Activated T-cell treated with anti-CD3 and anti-CD28 coated beads, Interleukin-2, amount 50 U/mL, for 24 hours (primary cell): ENCODE data around the gene EIF4E3.

ENCODE experiments used
- DNase-seq: peaks from one replicate; pipeline ENCODE4 v3.0.0-alpha.2; 2020
- H3K27ac Mint-ChIP-seq: 2 replicates; pipeline ENCODE4 v1.8.0; 2020; ENCODE audit warnings: mild to moderate bottlenecking, mixed read lengths
- H3K27me3 Mint-ChIP-seq: 2 replicates; pipeline ENCODE4 v1.8.0; 2020; ENCODE audit warnings: mixed read lengths
- H3K36me3 Mint-ChIP-seq: 2 replicates; pipeline ENCODE4 v1.8.0; 2020; ENCODE audit warnings: low read depth, mixed read lengths
- H3K4me1 Mint-ChIP-seq: 2 replicates; pipeline ENCODE4 v1.8.0; 2020; ENCODE audit warnings: low read depth, mixed read lengths
- H3K4me3 Mint-ChIP-seq: 2 replicates; pipeline ENCODE4 v1.8.0; 2020; ENCODE audit warnings: mild to moderate bottlenecking, moderate library complexity, mixed read lengths
- H3K9me3 Mint-ChIP-seq: 2 replicates; pipeline ENCODE4 v1.8.0; 2020; ENCODE audit warnings: mixed read lengths

Gene EIF4E3

GRCh38 chr3:71657831-71658530, 67.2 kb downstream of the EIF4E3 start:
- Mint-ChIP-seq H3K4me3 (no peak overlapping the region), H3K27ac (no peak overlapping the region), H3K36me3 (no peaks in the 10 kb centered on the region), H3K9me3 (no peaks in the 10 kb centered on the region), H3K4me1 (peaks cover 42% of the 10 kb centered on the region), H3K27me3 (no peaks in the 10 kb centered on the region)
- DNase-seq, result no peak

- H3K27me3 Mint-ChIP-seq, result no peaks in the 10 kb centered on the region
- H3K36me3 Mint-ChIP-seq, result no peaks in the 10 kb centered on the region
- no peak overlapping the region for H3K4me3 Mint-ChIP-seq
- no peak overlapping the region for H3K27ac Mint-ChIP-seq
- no peaks in the 10 kb centered on the region for H3K9me3 Mint-ChIP-seq
- H3K4me1 Mint-ChIP-seq, result peaks cover 23% of the 10 kb centered on the region
- DNase-seq, result no peak
Observed at GRCh38 chr3:71655061-71655460, 70.1 kb downstream of the EIF4E3 start.

- peaks cover 9% of the 10 kb centered on the region for H3K4me1 Mint-ChIP-seq
- no peaks in the 10 kb centered on the region for H3K9me3 Mint-ChIP-seq
- H3K4me3 Mint-ChIP-seq, result no peak overlapping the region
- H3K36me3 Mint-ChIP-seq, result no peaks in the 10 kb centered on the region
- no peak overlapping the region for H3K27ac Mint-ChIP-seq
- no peak for DNase-seq
- H3K27me3 Mint-ChIP-seq, result no peaks in the 10 kb centered on the region
Observed at GRCh38 chr3:71653414-71653807, 71.8 kb downstream of the EIF4E3 start.

GRCh38 chr3:71652781-71653413, 72.3 kb downstream of the EIF4E3 start:
- no peaks in the 10 kb centered on the region for H3K9me3 Mint-ChIP-seq
- no peak overlapping the region for H3K4me3 Mint-ChIP-seq
- DNase-seq, result no peak
- peaks cover 7% of the 10 kb centered on the region for H3K4me1 Mint-ChIP-seq
- H3K36me3 Mint-ChIP-seq, result no peaks in the 10 kb centered on the region
- no peak overlapping the region for H3K27ac Mint-ChIP-seq
- no peaks in the 10 kb centered on the region for H3K27me3 Mint-ChIP-seq

GRCh38 chr3:71651625-71652024, 73.6 kb downstream of the EIF4E3 start:
- H3K27ac Mint-ChIP-seq, result no peak overlapping the region
- no peak for DNase-seq
- no peaks in the 10 kb centered on the region for H3K9me3 Mint-ChIP-seq
- no peaks in the 10 kb centered on the region for H3K27me3 Mint-ChIP-seq
- H3K36me3 Mint-ChIP-seq, result no peaks in the 10 kb centered on the region
- H3K4me1 Mint-ChIP-seq, result peaks cover 9% of the 10 kb centered on the region
- no peak overlapping the region for H3K4me3 Mint-ChIP-seq

GRCh38 chr3:71650372-71650771, 74.8 kb downstream of the EIF4E3 start:
- Mint-ChIP-seq H3K36me3 (no peaks in the 10 kb centered on the region), H3K4me3 (no peak overlapping the region), H3K4me1 (peaks cover 9% of the 10 kb centered on the region), H3K9me3 (no peaks in the 10 kb centered on the region), H3K27ac (no peak overlapping the region), H3K27me3 (no peaks in the 10 kb centered on the region)
- DNase-seq, result no peak

GRCh38 chr3:71649757-71650156, 75.4 kb downstream of the EIF4E3 start:
- DNase-seq, result no peak
- no peaks in the 10 kb centered on the region for H3K9me3 Mint-ChIP-seq
- no peak overlapping the region for H3K4me3 Mint-ChIP-seq
- no peaks in the 10 kb centered on the region for H3K27me3 Mint-ChIP-seq
- H3K27ac Mint-ChIP-seq, result no peak overlapping the region
- H3K36me3 Mint-ChIP-seq, result no peaks in the 10 kb centered on the region
- H3K4me1 Mint-ChIP-seq, result peaks cover 9% of the 10 kb centered on the region

- H3K9me3 Mint-ChIP-seq, result no peaks in the 10 kb centered on the region
- no peak for DNase-seq
- H3K36me3 Mint-ChIP-seq, result peaks cover 4% of the 10 kb centered on the region
- peaks cover 8% of the 10 kb centered on the region for H3K4me1 Mint-ChIP-seq
- H3K4me3 Mint-ChIP-seq, result no peak overlapping the region
- no peaks in the 10 kb centered on the region for H3K27me3 Mint-ChIP-seq
- no peak overlapping the region for H3K27ac Mint-ChIP-seq
Observed at GRCh38 chr3:71647751-71648150, 77.5 kb downstream of the EIF4E3 start.

GRCh38 chr3:71646971-71647370, 78.2 kb downstream of the EIF4E3 start:
- H3K4me1 Mint-ChIP-seq, result peaks cover 5% of the 10 kb centered on the region
- no peaks in the 10 kb centered on the region for H3K27me3 Mint-ChIP-seq
- no peak for DNase-seq
- H3K27ac Mint-ChIP-seq, result no peak overlapping the region
- peaks cover 4% of the 10 kb centered on the region for H3K36me3 Mint-ChIP-seq
- H3K4me3 Mint-ChIP-seq, result no peak overlapping the region
- H3K9me3 Mint-ChIP-seq, result no peaks in the 10 kb centered on the region

- Mint-ChIP-seq H3K27me3 (no peaks in the 10 kb centered on the region), H3K9me3 (no peaks in the 10 kb centered on the region), H3K4me3 (no peak overlapping the region), H3K4me1 (peaks cover 5% of the 10 kb centered on the region), H3K27ac (no peak overlapping the region), H3K36me3 (peaks cover 4% of the 10 kb centered on the region)
- DNase-seq, result no peak
Observed at GRCh38 chr3:71645140-71645539, 80.1 kb downstream of the EIF4E3 start.

GRCh38 chr3:71641674-71642073, 83.5 kb downstream of the EIF4E3 start:
- Mint-ChIP-seq H3K27ac (no peak overlapping the region), H3K9me3 (no peaks in the 10 kb centered on the region), H3K36me3 (peaks cover 4% of the 10 kb centered on the region), H3K4me3 (no peak overlapping the region), H3K27me3 (no peaks in the 10 kb centered on the region), H3K4me1 (no peaks in the 10 kb centered on the region)
- DNase-seq, result no peak

- no peak overlapping the region for H3K27ac Mint-ChIP-seq
- H3K36me3 Mint-ChIP-seq, result peaks cover 4% of the 10 kb centered on the region
- no peak overlapping the region for H3K4me3 Mint-ChIP-seq
- H3K4me1 Mint-ChIP-seq, result no peaks in the 10 kb centered on the region
- H3K9me3 Mint-ChIP-seq, result no peaks in the 10 kb centered on the region
- no peak for DNase-seq
- H3K27me3 Mint-ChIP-seq, result no peaks in the 10 kb centered on the region
Observed at GRCh38 chr3:71640331-71640983, 84.7 kb downstream of the EIF4E3 start.

GRCh38 chr3:71636482-71636881, 88.7 kb downstream of the EIF4E3 start:
- Mint-ChIP-seq H3K27ac (no peak overlapping the region), H3K36me3 (no peaks in the 10 kb centered on the region), H3K9me3 (no peaks in the 10 kb centered on the region), H3K4me3 (no peak overlapping the region), H3K4me1 (no peaks in the 10 kb centered on the region), H3K27me3 (no peaks in the 10 kb centered on the region)
- DNase-seq, result no peak

GRCh38 chr3:71636001-71636400, 89.2 kb downstream of the EIF4E3 start:
- H3K27me3 Mint-ChIP-seq, result no peaks in the 10 kb centered on the region
- H3K9me3 Mint-ChIP-seq, result no peaks in the 10 kb centered on the region
- no peaks in the 10 kb centered on the region for H3K36me3 Mint-ChIP-seq
- no peak overlapping the region for H3K27ac Mint-ChIP-seq
- H3K4me3 Mint-ChIP-seq, result no peak overlapping the region
- DNase-seq, result no peak
- H3K4me1 Mint-ChIP-seq, result no peaks in the 10 kb centered on the region

- H3K27ac Mint-ChIP-seq, result no peak overlapping the region
- H3K4me3 Mint-ChIP-seq, result no peak overlapping the region
- no peaks in the 10 kb centered on the region for H3K27me3 Mint-ChIP-seq
- no peaks in the 10 kb centered on the region for H3K36me3 Mint-ChIP-seq
- H3K4me1 Mint-ChIP-seq, result no peaks in the 10 kb centered on the region
- DNase-seq, result no peak
- H3K9me3 Mint-ChIP-seq, result no peaks in the 10 kb centered on the region
Observed at GRCh38 chr3:71634671-71635070, 90.5 kb downstream of the EIF4E3 start.
